A172 (cell line): ENCODE results near the gene PDE8A. TPM values are rescaled to one million over a fixed set of nuclear protein-coding genes. Genes with fewer than 3 reads are reported as not detected.
A peak's percentile ranks its signal among the peaks of the same experiment; 100 is the strongest.
"Not testable (repeated sequence)": the region's sequence is repeated elsewhere in the genome, so short reads cannot be mapped to it uniquely, and the experiment has no call there.

ENCODE experiments used
- DNase-seq: peaks from one replicate; pipeline ENCODE4 v3.0.0-alpha.2; 2015; ENCODE audit warnings: low spot score
- total RNA-seq: library from RNA; depleted of rRNA; stranded (reverse); fragments of >200 nt; shearing (Covaris generic); gene quantifications from 2 replicates; pipeline ENCODE4 v1.2.3, GENCODE V29; 2014

The PDE8A gene
- total RNA-seq, 1 experiment from 2014 or later, result 13.8 TPM

- DNase-seq, result peak; percentile 62
These were observed 20.6 kb upstream of the PDE8A start for GRCh38 chr15:84961114-84961452.

- DNase-seq, result no peak
These were observed 19.9 kb upstream of the PDE8A start for GRCh38 chr15:84961707-84962106.

GRCh38 chr15:84962955-84963354, 18.7 kb upstream of the PDE8A start:
- no peak for DNase-seq

- DNase-seq, result no peak
These were observed 14.3 kb upstream of the PDE8A start for GRCh38 chr15:84967380-84967779.

GRCh38 chr15:84968301-84968700, 13.4 kb upstream of the PDE8A start:
- DNase-seq, result no peak

- DNase-seq, result no peak
These were observed 12.4 kb upstream of the PDE8A start for GRCh38 chr15:84969257-84969656.

GRCh38 chr15:84970843-84971242, 10.8 kb upstream of the PDE8A start:
- no peak for DNase-seq

- no peak for DNase-seq
These were observed 7.9 kb upstream of the PDE8A start for GRCh38 chr15:84973492-84974460.

GRCh38 chr15:84975871-84976351, 5.7 kb upstream of the PDE8A start:
- no peak for DNase-seq

GRCh38 chr15:84976746-84977345, 4.8 kb upstream of the PDE8A start:
- DNase-seq, result no peak

- no peak for DNase-seq
These were observed 2.0 kb upstream of the PDE8A start for GRCh38 chr15:84979651-84980050.

- DNase-seq, result peak; percentile 69
These were observed 1.2 kb upstream of the PDE8A start for GRCh38 chr15:84980196-84981053.

GRCh38 chr15:84981054-84981710, 474 bp upstream of the PDE8A start:
- peak; percentile 88 for DNase-seq

GRCh38 chr15:84982301-84982920, 755 bp downstream of the PDE8A start:
- no peak for DNase-seq

GRCh38 chr15:84983294-84983693, 1.6 kb downstream of the PDE8A start:
- DNase-seq, result no peak

- no peak for DNase-seq
These were observed 2.1 kb downstream of the PDE8A start for GRCh38 chr15:84983711-84984110.

GRCh38 chr15:84985158-84985557, 3.5 kb downstream of the PDE8A start:
- DNase-seq, result no peak

- not testable (repeated sequence) for DNase-seq
These were observed 5.7 kb downstream of the PDE8A start for GRCh38 chr15:84987351-84987750.

- DNase-seq, result no peak
These were observed 6.4 kb downstream of the PDE8A start for GRCh38 chr15:84987949-84988624.

- no peak for DNase-seq
These were observed 7.4 kb downstream of the PDE8A start for GRCh38 chr15:84988909-84989644.
